Sigmoid colon (tissue), 7 donors: Measurements from ENCODE around the gene TMUB1. TPM values are rescaled to one million over a fixed set of nuclear protein-coding genes. Genes with fewer than 3 reads are reported as not detected.
A peak's percentile ranks its signal among the peaks of the same experiment; 100 is the strongest.

ENCODE experiments used
- DNase-seq: peaks from one replicate; pipeline ENCODE4 v3.0.0-alpha.2; 2019
- H3K27ac ChIP-seq, 4 donors: fragments of 200-600 bp; sonication (generic); one replicate each; pipeline ENCODE4 v1.5.1; 2016 to 2019; ENCODE audit warnings: mild to moderate bottlenecking in 1 of 4
- H3K27me3 ChIP-seq, 3 donors: fragments of 200-600 bp; sonication (generic); one replicate each; pipeline ENCODE4 v1.5.1; 2019; ENCODE audit warnings: mild to moderate bottlenecking in 1 of 3
- H3K36me3 ChIP-seq, 4 donors: fragments of 200-600 bp; sonication (generic); one replicate each; pipeline ENCODE4 v1.5.1; 2016 to 2019
- H3K4me1 ChIP-seq, 4 donors: fragments of 200-600 bp; sonication (generic); one replicate each; pipeline ENCODE4 v1.5.1; 2017 to 2019
- H3K4me3 ChIP-seq, 4 donors: fragments of 200-600 bp; sonication (generic); one replicate each; pipeline ENCODE4 v1.5.1; 2017 to 2019; ENCODE audit warnings: mild to moderate bottlenecking in 2 of 4, moderate library complexity in 1 of 4
- H3K9me3 ChIP-seq, 4 donors: fragments of 200-600 bp in 3 of 4; sonication (generic) in 3 of 4; one replicate each; pipeline versions ENCODE4 v1.5.1 to v1.6.1; 2013 to 2019
- CTCF ChIP-seq, 4 experiments: fragments of 450-650 bp in 3 of 4; fragments of 200-600 bp in 1 of 4; IDR thresholded peaks; one replicate each; pipeline ENCODE4 v1.5.1; 2016 to 2019; ENCODE audit warnings: antibody characterized with exemption in 4 of 4, mild to moderate bottlenecking in 3 of 4, moderate library complexity in 2 of 4
- EP300 ChIP-seq, 4 donors: sonication (generic); formaldehyde crosslinking; IDR thresholded peaks; one replicate each; pipeline ENCODE4 v1.6.1; 2017; ENCODE audit warnings: antibody characterized with exemption in 4 of 4
- POLR2A ChIP-seq, 2 donors: fragments of 450-650 bp; IDR thresholded peaks; one replicate each; pipeline ENCODE4 v1.6.1; 2016; ENCODE audit warnings: antibody characterized with exemption in 2 of 2, mild to moderate bottlenecking in 2 of 2, moderate library complexity in 2 of 2
- POLR2AphosphoS5 ChIP-seq, 4 donors: sonication (generic); formaldehyde crosslinking; IDR thresholded peaks; one replicate each; pipeline ENCODE4 v1.6.1; 2017; ENCODE audit warnings: antibody characterized with exemption in 4 of 4
- WGBS, 2 donors: extraction: QIAGEN DNeasy Blood & Tissue Kit; methylation state at CpG; one replicate each; pipeline ENCODE4 v1.1.7; 2013; 5-methylcytosine and 5-hydroxymethylcytosine counted together
- intact Hi-C: fragments of 100-400 bp; cut with DNase I; formaldehyde crosslinking; loops from one replicate; pipeline ENCODE4 v1.15.1; 2023
- polyA plus RNA-seq, 3 donors: library from polyadenylated mRNA; stranded (reverse); fragments of 200-250 nt; gene quantifications; one replicate each; pipeline ENCODE4 v1.2.3, GENCODE V29; 2013
- total RNA-seq, 4 donors: library from RNA; depleted of rRNA; stranded (reverse); fragments of >200 nt; gene quantifications; one replicate each; pipeline ENCODE4 v1.1.0, GENCODE V29; 2016
- donor health status: healthy with polysubstance abuse.
- donor health status: Bipolar disorder and iron deficiency.
- donor health status: healthy.

The TMUB1 gene
- total and polyA plus RNA-seq, 7 donors, result 33.4 to 74.6 (median 45.0) TPM

GRCh38 chr7:151115121-151115835 lies 32.0 kb upstream of the TMUB1 start:
- Histone ChIP-seq H3K4me1 (peaks cover 0 to 40% (median 38%) of the 10 kb centered on the region in 4 donors), H3K27ac (no peak overlapping the region), H3K4me3 (peak overlapping the region in 3 of 4 donors; percentile 27 to 32 (median 29)), H3K27me3 (no peaks in the 10 kb centered on the region), H3K9me3 (no peaks in the 10 kb centered on the region), H3K36me3 (peaks cover 8 to 31% (median 22%) of the 10 kb centered on the region in 4 donors)
- DNase-seq, result no peak
- intact Hi-C loops, result no loop called here
- TF ChIP-seq CTCF (IDR thresholded peaks at IDR 0.05) (no peak), POLR2A (IDR thresholded peaks at IDR 0.05) (no peak), POLR2AphosphoS5 (IDR thresholded peaks at IDR 0.05) (no peak), EP300 (IDR thresholded peaks at IDR 0.05) (no peak)
- 7 to 9% methylated on average over 114 of the region's 114 CpGs for WGBS, 2 donors

- H3K4me3 ChIP-seq, result peak overlapping the region in 3 of 4 donors; percentile 27 to 32 (median 29)
- TF ChIP-seq POLR2AphosphoS5 (IDR thresholded peaks at IDR 0.05) (no peak), POLR2A (IDR thresholded peaks at IDR 0.05) (no peak), CTCF (IDR thresholded peaks at IDR 0.05) (no peak), EP300 (IDR thresholded peaks at IDR 0.05) (no peak)
- H3K4me1 ChIP-seq, result peaks cover 0 to 49% (median 47%) of the 10 kb centered on the region in 4 donors
- no peaks in the 10 kb centered on the region for H3K27me3 ChIP-seq
- no peaks in the 10 kb centered on the region for H3K9me3 ChIP-seq
- peaks cover 8 to 22% (median 13%) of the 10 kb centered on the region in 4 donors for H3K36me3 ChIP-seq
- H3K27ac ChIP-seq, result peak overlapping the region in 1 of 4 donors; percentile 54
- intact Hi-C loops, result no loop called here
- WGBS, 2 donors, result 19 to 29% methylated on average over 101 of the region's 101 CpGs
- no peak for DNase-seq
These were observed 31.1 kb upstream of the TMUB1 start for GRCh38 chr7:151114151-151115090.

GRCh38 chr7:151113344-151114150 lies 30.3 kb upstream of the TMUB1 start:
- Histone ChIP-seq H3K27ac (peak overlapping the region in 1 of 4 donors; percentile 54), H3K4me1 (peaks cover 0 to 56% (median 53%) of the 10 kb centered on the region in 4 donors), H3K9me3 (no peaks in the 10 kb centered on the region), H3K27me3 (no peaks in the 10 kb centered on the region), H3K4me3 (no peak overlapping the region), H3K36me3 (peaks cover 3 to 14% (median 5%) of the 10 kb centered on the region in 4 donors)
- intact Hi-C loops, result no loop called here
- no peak for TF ChIP-seq CTCF (IDR thresholded peaks at IDR 0.05)
- no peak for TF ChIP-seq EP300 (IDR thresholded peaks at IDR 0.05)
- no peak for TF ChIP-seq POLR2A (IDR thresholded peaks at IDR 0.05)
- TF ChIP-seq POLR2AphosphoS5 (IDR thresholded peaks at IDR 0.05), result no peak
- 83 to 86% methylated on average over 13 of the region's 13 CpGs for WGBS, 2 donors
- DNase-seq, result no peak

GRCh38 chr7:151110941-151111645 lies 27.8 kb upstream of the TMUB1 start:
- Histone ChIP-seq H3K9me3 (no peaks in the 10 kb centered on the region), H3K36me3 (peaks cover 0 to 4% (median 0%) of the 10 kb centered on the region in 4 donors), H3K4me1 (peaks cover 0 to 54% (median 51%) of the 10 kb centered on the region in 4 donors), H3K27me3 (no peaks in the 10 kb centered on the region), H3K4me3 (no peak overlapping the region), H3K27ac (peak overlapping the region in 2 of 4 donors; percentile 10 to 70)
- DNase-seq, result peak; percentile 90
- intact Hi-C loops, result loop anchor here (1.0 to 2.0 kb wide), 3 partner anchors 24 to 82 kb away; partner anchors contain the start of genes ABCB8 and SLC4A2
- WGBS, 2 donors, result 34 to 43% methylated on average over 20 of the region's 20 CpGs
- peak in 2 of 4 donors; percentile 22 to 37 for TF ChIP-seq POLR2AphosphoS5 (IDR thresholded peaks at IDR 0.05)
- TF ChIP-seq POLR2A (IDR thresholded peaks at IDR 0.05), result no peak
- TF ChIP-seq CTCF (IDR thresholded peaks at IDR 0.05), result peak; percentile 83 to 88 (median 86)
- no peak for TF ChIP-seq EP300 (IDR thresholded peaks at IDR 0.05)
